ENCODE measurements around the gene NR5A2.

NR5A2 gene

DNA sequence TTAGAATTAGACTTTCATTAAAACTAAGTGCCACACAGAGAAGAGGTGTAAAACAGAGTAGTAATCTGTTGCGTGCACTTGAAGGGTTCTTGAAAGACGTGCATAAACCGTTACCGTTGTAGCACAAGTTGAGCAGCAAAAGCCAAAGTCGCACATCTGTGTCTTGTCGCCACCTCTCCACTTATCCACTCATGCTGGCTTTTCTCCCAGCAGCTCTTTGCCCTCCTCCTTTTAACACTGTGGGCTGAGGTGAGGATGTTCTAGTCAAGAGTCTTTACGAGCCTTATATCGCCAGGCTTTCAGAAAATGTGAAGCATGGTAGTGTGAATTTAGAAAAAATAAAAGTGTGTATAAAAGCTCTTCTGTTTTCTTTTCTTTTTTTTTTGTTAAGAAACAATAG lies 48.0 kb downstream of the NR5A2 start:
- DNase-seq, result no peak

DNA sequence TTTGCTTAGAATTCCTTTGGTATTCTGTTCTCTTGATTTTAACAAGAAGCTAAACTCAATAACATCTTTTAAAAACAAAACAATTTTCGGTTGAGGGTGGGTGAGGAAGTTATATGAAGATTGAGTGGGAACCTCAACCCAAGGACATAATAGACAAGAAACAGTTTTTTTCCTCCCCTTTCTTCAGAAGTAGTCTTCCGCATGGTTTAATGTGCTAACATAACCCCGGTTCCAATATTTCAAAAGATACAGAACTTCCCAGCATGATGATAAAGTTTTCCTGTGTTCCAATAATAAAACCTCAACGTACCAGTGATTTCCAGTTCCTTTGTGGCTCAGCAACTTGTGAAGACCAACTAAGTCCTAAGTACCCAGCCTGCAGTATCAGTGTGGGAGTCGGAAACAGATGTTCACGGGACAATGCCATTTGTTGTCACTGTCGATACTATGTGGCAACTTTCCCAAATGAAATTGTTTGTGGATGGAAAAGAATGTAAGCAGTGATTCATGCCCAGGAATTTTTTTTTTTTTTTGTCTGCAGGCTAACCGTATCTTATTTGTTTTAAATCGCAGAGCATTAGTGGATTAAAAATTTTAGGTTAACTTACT lies 48.5 kb downstream of the NR5A2 start:
- no peak for DNase-seq

DNA sequence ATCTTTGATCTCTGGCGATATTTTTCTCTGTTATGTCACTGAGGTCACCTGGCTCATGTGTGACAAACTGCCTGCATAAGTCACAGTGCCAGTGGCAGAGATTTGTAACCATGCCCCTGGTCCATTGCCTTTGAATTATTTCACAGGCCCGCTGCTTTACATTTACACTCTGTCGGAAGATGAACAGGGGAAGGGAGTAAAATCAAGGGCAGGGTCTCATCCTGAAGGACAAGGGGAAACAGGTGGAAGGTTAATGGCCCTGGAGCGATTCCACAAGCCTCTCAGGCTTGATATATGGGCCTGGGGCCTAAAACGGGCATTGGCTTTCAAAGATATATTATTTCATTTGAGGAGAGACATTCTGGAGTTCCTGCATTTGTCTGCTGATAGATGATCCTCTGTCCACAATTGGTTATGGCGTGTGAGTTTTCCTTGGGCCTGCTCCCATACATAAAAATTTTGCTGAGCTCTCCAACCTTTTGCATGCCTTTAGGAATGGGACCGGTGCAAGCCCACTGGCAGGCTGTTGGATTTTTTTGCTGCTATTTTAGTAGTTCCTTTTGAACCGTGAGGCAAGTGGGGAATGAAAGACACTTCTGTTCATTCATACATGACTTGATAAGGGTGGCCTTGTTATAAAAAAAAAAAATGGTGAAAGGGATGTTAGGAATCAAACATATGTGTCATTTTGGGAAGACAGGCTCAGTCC lies 51.9 kb downstream of the NR5A2 start:
- DNase-seq, result no peak

GRCh38 chr1:200081151-200081968 lies 53.9 kb downstream of the NR5A2 start:
- no peak for DNase-seq

DNA sequence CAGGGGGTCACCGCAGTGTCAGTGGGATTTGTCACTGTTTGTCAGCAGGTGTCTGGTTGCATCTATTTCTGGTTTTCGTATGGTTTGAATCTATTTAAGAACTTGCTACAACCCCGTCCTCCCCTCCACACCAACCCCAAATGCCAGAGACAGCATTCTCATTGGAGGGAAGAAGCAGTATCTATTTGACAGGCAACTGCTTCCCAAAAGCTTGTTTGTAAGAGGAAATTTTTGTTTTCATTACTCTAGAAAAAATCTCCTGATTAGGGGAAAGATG lies 54.4 kb downstream of the NR5A2 start:
- no peak for DNase-seq

DNA sequence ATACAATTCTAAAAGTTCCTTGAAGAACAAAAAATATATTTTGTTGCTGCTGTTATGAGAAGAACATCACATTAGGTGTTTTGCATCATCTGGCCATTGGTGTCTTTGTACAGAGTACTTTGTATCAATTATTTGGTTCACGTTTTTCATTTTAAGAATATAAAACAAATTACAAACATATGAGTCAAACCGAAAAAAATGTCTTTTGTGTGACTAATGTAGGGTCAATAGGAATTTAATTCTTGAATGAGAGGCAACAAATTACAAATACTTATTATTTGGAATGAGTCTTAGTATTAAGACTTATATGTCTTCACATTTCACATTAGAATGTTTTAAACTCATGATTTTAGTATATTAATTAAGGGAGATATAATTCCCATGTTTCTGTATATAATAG lies 54.8 kb downstream of the NR5A2 start:
- no peak for DNase-seq

- no peak for DNase-seq
Observed at GRCh38 chr1:200090252-200091159, 63.0 kb downstream of the NR5A2 start.

- no peak for DNase-seq
Observed at GRCh38 chr1:200095057-200095577, 67.6 kb downstream of the NR5A2 start.

- no peak for DNase-seq
Observed at GRCh38 chr1:200096774-200097173, 69.3 kb downstream of the NR5A2 start.

DNA sequence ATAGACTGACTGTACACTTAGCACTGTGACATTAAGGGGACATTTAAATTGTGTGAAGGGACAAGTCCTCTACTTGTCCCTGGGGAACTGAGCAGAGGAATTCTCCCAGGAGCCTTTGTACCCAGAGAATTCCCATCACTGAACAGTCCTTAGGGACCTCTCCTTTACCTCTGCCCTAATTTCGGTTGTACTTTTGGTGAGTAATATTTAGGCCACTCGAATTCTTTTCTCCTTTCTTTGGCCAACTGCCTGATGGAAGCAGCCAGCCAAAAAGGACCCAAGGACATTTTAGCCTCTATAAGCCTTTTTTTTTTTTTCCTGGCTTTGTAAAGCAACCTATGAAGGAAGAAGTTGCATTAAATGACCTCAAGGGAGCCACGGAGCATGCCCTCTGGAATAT lies 71.5 kb downstream of the NR5A2 start:
- no peak for DNase-seq

- no peak for DNase-seq
Observed at GRCh38 chr1:200103966-200104583, 76.6 kb downstream of the NR5A2 start.

DNA sequence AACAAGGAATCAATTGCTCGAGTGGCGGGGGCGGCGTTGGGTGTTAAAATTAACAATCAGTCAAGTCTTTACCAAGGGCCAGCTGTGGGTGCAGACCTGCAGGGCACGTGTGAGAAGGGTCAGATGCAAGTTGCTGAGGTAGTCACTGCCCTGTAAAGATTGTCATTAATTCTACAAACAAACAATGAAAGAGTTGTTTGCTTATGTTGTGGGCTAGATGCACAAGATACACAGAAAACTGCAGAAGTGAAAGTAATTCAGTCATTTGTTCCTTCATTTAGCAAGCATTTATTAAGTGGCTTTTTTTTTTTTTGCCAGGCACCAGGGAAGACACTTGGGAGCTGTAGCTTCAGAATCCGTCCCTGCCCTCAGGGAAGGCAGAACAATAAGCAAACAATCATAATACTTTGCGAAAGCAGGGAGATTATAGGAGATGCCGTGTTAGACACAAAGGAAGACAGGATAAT lies 79.5 kb downstream of the NR5A2 start:
- DNase-seq, result no peak

DNA sequence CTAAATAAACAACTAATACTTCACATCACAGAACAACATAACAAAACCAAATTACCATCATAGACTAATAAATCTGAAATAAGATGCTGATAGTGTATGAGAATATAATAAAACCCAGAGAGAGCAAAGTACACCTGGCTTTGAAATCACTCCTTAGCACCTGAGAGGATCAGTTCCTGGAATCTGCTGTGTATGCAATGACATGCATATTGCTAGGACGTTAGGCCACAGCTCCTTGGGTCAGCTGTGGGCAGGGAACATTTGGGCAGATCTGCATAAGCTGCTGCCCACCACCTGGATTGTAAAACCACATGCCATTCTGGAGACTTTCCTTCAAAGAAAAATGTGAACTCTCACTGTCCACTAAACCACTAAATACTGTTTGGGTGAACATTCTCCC lies 81.1 kb downstream of the NR5A2 start:
- no peak for DNase-seq

- DNase-seq, result no peak
Observed at GRCh38 chr1:200112290-200112689, 84.8 kb downstream of the NR5A2 start.

GRCh38 chr1:200115532-200115931 lies 88.0 kb downstream of the NR5A2 start:
- no peak for DNase-seq

DNA sequence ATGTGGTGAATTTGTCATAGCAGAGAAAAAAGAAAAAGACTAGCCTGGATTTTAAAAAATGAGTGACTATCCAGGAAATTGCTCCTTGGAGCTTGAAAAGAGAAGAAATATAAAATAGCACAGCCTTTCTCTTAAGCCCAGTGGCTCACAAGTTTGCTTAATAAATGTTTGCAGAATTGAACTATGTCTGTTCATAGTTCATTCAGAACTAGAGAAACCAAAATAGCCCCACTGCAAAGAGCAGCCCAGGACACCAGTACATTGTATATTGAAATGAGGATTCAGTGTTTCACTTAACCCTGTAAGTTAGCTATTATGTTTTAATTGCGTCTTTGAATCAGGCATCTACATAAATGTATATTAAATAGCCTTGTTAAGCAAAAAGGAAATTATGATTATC lies 88.8 kb downstream of the NR5A2 start:
- no peak for DNase-seq

- no peak for DNase-seq
Observed at GRCh38 chr1:200118779-200119505, 91.4 kb downstream of the NR5A2 start.

GRCh38 chr1:200121421-200121820 lies 93.9 kb downstream of the NR5A2 start:
- DNase-seq, result no peak

- DNase-seq, result no peak
Observed at GRCh38 chr1:200124309-200124708, 96.8 kb downstream of the NR5A2 start.

DNA sequence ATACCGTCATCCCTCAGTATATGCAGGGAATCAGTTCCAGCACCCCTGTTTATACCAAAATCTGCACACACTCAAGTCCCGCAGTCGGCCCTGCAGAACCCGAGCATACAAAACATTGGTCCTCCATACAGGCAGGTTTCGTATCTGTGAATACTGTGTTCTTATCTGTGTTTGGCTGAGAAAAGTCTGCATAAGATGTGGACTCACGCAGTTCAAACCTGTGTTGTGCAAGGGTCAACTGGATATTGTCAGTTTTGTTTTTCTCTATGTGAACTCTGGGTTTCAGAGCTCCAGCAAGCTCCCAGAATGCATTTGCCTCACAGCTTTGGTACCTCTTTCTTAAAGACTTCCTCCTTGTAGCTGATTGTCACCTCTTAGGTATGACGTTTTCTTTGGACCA lies 100.6 kb downstream of the NR5A2 start:
- no peak for DNase-seq

All from activated CD4-positive, alpha-beta T cell treated with anti-CD3 and anti-CD28 coated beads, Interleukin-10, Interleukin-2, amounts not matched to agents 100 ng/mL and 50 ng/mL, durations not matched to agents 16 hours and 8 hours (primary cell).